K562 (cell line): ENCODE measurements around the gene BCAR3. TPM values are rescaled to one million over a fixed set of nuclear protein-coding genes. Genes with fewer than 3 reads are reported as not detected.

ENCODE experiments used
- BCOR ChIP-seq: fragments of 450-650 bp; IDR thresholded peaks from 2 replicates; pipeline ENCODE4 v1.6.1; 2016
- BMI1 ChIP-seq: fragments of 150-350 bp; IDR thresholded peaks from 2 replicates; pipeline ENCODE4 v1.6.1; 2014; ENCODE audit warnings: low read length
- BRF1 ChIP-seq: IDR thresholded peaks from 3 replicates; pipeline ENCODE4 v1.6.1; 2011; ENCODE audit warnings: borderline replicate concordance, mild to moderate bottlenecking; ENCODE audit not compliant: insufficient read length; ENCODE audit errors: extremely low read depth
- GABPA ChIP-seq: fragments of 200-800 bp; sonication (Bioruptor generic); conservative IDR thresholded peaks from 2 replicates; pipeline ENCODE4 v1.6.1; 2016; ENCODE audit warnings: low read depth, missing genetic modification characterization, missing compliant biosample characterization
- KHSRP ChIP-seq: fragments of 450-650 bp; IDR thresholded peaks from 2 replicates; pipeline ENCODE4 v1.6.1; 2017
- LCOR ChIP-seq: sonication (generic); formaldehyde crosslinking; IDR thresholded peaks from 2 replicates; pipeline ENCODE4 v1.8.0; 2022; ENCODE audit warnings: mild to moderate bottlenecking, missing genetic modification reagents
- MITF ChIP-seq: IDR thresholded peaks from 2 replicates; pipeline ENCODE4 v1.6.1; 2014; ENCODE audit warnings: antibody characterized with exemption
- NCOA4 ChIP-seq: fragments of 450-650 bp; IDR thresholded peaks from 2 replicates; pipeline ENCODE4 v1.6.1; 2018; ENCODE audit warnings: mild to moderate bottlenecking; ENCODE audit not compliant: partially characterized antibody
- NELFE ChIP-seq: IDR thresholded peaks from 2 replicates; pipeline ENCODE4 v1.6.1; 2011; ENCODE audit warnings: mild to moderate bottlenecking; ENCODE audit not compliant: insufficient read depth, insufficient read length
- NR2C2 ChIP-seq, 2 experiments: fragments of 200-800 bp in 1 of 2; sonication (Bioruptor generic) in 1 of 2; sonication (generic) in 1 of 2; formaldehyde crosslinking in 1 of 2; IDR thresholded peaks; 2 replicates each; pipeline versions ENCODE4 v1.6.1 to v1.8.0; 2016 to 2022; ENCODE audit warnings: mild to moderate bottlenecking in 1 of 2, missing compliant biosample characterization in 1 of 2, missing genetic modification characterization in 1 of 2, missing genetic modification reagents in 1 of 2
- PHF20 ChIP-seq: fragments of 450-650 bp; IDR thresholded peaks from 2 replicates; pipeline ENCODE4 v1.6.1; 2018; ENCODE audit not compliant: partially characterized antibody
- PRMT5 ChIP-seq: sonication (generic); formaldehyde crosslinking; IDR thresholded peaks from 2 replicates; pipeline ENCODE4 v1.5.0; 2020; ENCODE audit warnings: missing genetic modification reagents
- RBM17 ChIP-seq: fragments of 200-400 bp; formaldehyde crosslinking; IDR thresholded peaks from 2 replicates; pipeline ENCODE4 v1.6.1; 2017; ENCODE audit warnings: low read depth, mild to moderate bottlenecking, low read length, borderline replicate concordance
- SMAD4 ChIP-seq: fragments of 250-450 bp; sonication (Bioruptor Pico); conservative IDR thresholded peaks from 2 replicates; pipeline ENCODE4 v1.8.0; 2021; ENCODE audit warnings: inconsistent platforms, mild to moderate bottlenecking, moderate library complexity
- SRSF7 ChIP-seq: fragments of 200-400 bp; formaldehyde crosslinking; optimal IDR thresholded peaks from 2 replicates; pipeline ENCODE3; 2017; ENCODE audit warnings: mild to moderate bottlenecking, low read depth, low read length
- TCF3 ChIP-seq: sonication (generic); formaldehyde crosslinking; IDR thresholded peaks from 2 replicates; pipeline ENCODE4 v1.4.0; 2020; ENCODE audit warnings: mild to moderate bottlenecking, missing genetic modification reagents
- TRIM28 ChIP-seq: fragments of 450-650 bp; IDR thresholded peaks from 2 replicates; pipeline ENCODE4 v1.6.1; 2017
- TSC22D4 ChIP-seq: fragments of 450-650 bp; IDR thresholded peaks from 2 replicates; pipeline ENCODE4 v1.6.1; 2016; ENCODE audit warnings: missing genetic modification characterization, missing biosample characterization, control low read depth
- ZNF217 ChIP-seq: sonication (generic); formaldehyde crosslinking; IDR thresholded peaks from 2 replicates; pipeline ENCODE4 v1.8.0; 2022; ENCODE audit warnings: mild to moderate bottlenecking, missing genetic modification reagents
- ZNF586 ChIP-seq: fragments of 450-650 bp; formaldehyde crosslinking; conservative IDR thresholded peaks from 2 replicates; pipeline ENCODE4 v1.4.0; 2020; ENCODE audit warnings: mild to moderate bottlenecking, moderate library complexity
- ZNF785 ChIP-seq: fragments of 250-450 bp; sonication (Bioruptor Pico); IDR thresholded peaks from 2 replicates; pipeline ENCODE4 v1.4.0; 2020; ENCODE audit warnings: mild to moderate bottlenecking
- polyA plus RNA-seq, 8 experiments: library from polyadenylated mRNA; depleted of rRNA in 4 of 8; stranded (reverse) in 5 of 8; unstranded in 3 of 8; fragments of >200 nt; fragmentation: Nextera tagmentation in 2 of 8; fragmentation: Illumina TruSeq in 1 of 8; extraction: Ambion mirVana in 2 of 8; extraction: Trizol in 1 of 8; gene quantifications; 2 replicates each; pipeline versions ENCODE4 v1.2.1 to v1.2.3, GENCODE V29; 2011 to 2014; ENCODE audit warnings: inconsistent platforms in 1 of 8, missing spikeins in 1 of 8
- total RNA-seq, 7 experiments: library from RNA; depleted of rRNA in 6 of 7; stranded (reverse); fragments of >200 nt in 6 of 7; fragmentation: Illumina TruSeq in 2 of 7; extraction: Trizol in 2 of 7; gene quantifications; 2 replicates each; pipeline versions ENCODE4 v1.2.1 to v1.2.3, GENCODE V29; 2011 to 2021; ENCODE audit warnings: low replicate concordance in 1 of 7
- TF ChIP-seq, protein P1 (sequence below): fragments of 450-650 bp; IDR thresholded peaks from 2 replicates; pipeline ENCODE4 v1.6.1; 2016; ENCODE audit warnings: mild to moderate bottlenecking
- TF ChIP-seq, protein P2 (sequence below): fragments of 250-450 bp; sonication (Bioruptor Pico); IDR thresholded peaks from 2 replicates; pipeline ENCODE4 v1.5.0; 2020; ENCODE audit warnings: mild to moderate bottlenecking
- TF ChIP-seq, protein P3 (sequence below): fragments of 250-450 bp; sonication (Bioruptor Pico); IDR thresholded peaks from 2 replicates; pipeline ENCODE4 v1.8.0; 2022; ENCODE audit warnings: moderate library complexity, mild to moderate bottlenecking, inconsistent platforms

Gene BCAR3
- total and polyA plus RNA-seq, 9 of the 15 experiments (the other 6 are each of a cell fraction or from before 2014, with no cell fraction given): 1.8 to 6.3 (median 3.8) TPM

DNA sequence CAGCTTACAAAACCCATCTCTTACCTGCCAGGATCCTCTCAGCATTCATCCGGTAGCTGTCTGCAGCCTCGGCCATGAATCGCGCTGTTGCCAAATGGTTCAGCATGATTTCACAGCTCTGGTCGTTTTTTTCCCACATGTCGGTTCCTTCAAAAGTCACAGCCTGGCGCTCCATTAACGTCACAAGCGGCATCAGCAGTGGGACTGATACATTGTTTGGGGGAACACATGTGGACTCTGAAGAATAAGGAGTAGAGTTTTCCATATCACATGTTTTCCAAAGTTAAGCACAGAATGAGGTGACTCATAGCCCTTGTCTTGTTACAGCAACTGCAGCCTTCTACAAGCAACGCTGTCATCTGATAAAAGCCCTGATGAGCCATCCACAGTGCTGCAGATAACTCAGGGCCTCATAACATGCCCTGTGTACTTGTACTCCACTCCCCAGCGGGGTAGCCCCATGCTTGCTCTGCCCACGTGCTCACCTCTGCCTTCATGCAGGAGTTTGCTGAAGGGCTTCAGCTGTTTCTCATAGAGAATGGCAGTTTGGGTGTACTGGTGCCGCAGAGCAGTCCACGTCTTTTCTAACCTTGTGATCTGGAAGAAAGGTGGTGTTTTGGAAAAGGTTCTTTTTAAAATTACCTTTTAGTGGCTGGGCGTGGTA, 114.2 kb downstream of the BCAR3 start (continued):
- TF ChIP-seq, protein P1, sequence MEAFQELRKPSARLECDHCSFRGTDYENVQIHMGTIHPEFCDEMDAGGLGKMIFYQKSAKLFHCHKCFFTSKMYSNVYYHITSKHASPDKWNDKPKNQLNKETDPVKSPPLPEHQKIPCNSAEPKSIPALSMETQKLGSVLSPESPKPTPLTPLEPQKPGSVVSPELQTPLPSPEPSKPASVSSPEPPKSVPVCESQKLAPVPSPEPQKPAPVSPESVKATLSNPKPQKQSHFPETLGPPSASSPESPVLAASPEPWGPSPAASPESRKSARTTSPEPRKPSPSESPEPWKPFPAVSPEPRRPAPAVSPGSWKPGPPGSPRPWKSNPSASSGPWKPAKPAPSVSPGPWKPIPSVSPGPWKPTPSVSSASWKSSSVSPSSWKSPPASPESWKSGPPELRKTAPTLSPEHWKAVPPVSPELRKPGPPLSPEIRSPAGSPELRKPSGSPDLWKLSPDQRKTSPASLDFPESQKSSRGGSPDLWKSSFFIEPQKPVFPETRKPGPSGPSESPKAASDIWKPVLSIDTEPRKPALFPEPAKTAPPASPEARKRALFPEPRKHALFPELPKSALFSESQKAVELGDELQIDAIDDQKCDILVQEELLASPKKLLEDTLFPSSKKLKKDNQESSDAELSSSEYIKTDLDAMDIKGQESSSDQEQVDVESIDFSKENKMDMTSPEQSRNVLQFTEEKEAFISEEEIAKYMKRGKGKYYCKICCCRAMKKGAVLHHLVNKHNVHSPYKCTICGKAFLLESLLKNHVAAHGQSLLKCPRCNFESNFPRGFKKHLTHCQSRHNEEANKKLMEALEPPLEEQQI: peak; percentile 79; the same call in 1 of the 2 replicates
- TF ChIP-seq LCOR (CRISPR knock-in tag) (peak; percentile 56; the same call in 1 of the 2 replicates), ZNF586 (no peak), BRF1 (no peak), SMAD4 (CRISPR knock-in tag) (peak; percentile 70), TCF3 (peak; percentile 90), BMI1 (no peak), KHSRP (peak; percentile 50; the same call in 1 of the 2 replicates), NR2C2 (CRISPR knock-in tag; IDR thresholded peaks at IDR 0.05) (no peak), NR2C2 (tag; IDR thresholded peaks at IDR 0.05) (peak; percentile 64), ZNF785 (no peak), RBM17 (no peak), PRMT5 (no peak), TSC22D4 (no peak), NELFE (no peak), ZNF217 (CRISPR knock-in tag) (no peak), TRIM28 (no peak), NCOA4 (no peak), BCOR (peak; percentile 73), SRSF7 (no peak), GABPA (tag) (0 out of 2 replicates have a peak, but pooled peaks have one; percentile 38), MITF (peak; percentile 61; the same call in 1 of the 2 replicates), PHF20 (peak; percentile 26)
- TF ChIP-seq, protein P2, sequence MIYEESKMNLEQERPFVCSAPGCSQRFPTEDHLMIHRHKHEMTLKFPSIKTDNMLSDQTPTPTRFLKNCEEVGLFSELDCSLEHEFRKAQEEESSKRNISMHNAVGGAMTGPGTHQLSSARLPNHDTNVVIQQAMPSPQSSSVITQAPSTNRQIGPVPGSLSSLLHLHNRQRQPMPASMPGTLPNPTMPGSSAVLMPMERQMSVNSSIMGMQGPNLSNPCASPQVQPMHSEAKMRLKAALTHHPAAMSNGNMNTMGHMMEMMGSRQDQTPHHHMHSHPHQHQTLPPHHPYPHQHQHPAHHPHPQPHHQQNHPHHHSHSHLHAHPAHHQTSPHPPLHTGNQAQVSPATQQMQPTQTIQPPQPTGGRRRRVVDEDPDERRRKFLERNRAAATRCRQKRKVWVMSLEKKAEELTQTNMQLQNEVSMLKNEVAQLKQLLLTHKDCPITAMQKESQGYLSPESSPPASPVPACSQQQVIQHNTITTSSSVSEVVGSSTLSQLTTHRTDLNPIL (CRISPR knock-in tag): no peak
- TF ChIP-seq, protein P3, sequence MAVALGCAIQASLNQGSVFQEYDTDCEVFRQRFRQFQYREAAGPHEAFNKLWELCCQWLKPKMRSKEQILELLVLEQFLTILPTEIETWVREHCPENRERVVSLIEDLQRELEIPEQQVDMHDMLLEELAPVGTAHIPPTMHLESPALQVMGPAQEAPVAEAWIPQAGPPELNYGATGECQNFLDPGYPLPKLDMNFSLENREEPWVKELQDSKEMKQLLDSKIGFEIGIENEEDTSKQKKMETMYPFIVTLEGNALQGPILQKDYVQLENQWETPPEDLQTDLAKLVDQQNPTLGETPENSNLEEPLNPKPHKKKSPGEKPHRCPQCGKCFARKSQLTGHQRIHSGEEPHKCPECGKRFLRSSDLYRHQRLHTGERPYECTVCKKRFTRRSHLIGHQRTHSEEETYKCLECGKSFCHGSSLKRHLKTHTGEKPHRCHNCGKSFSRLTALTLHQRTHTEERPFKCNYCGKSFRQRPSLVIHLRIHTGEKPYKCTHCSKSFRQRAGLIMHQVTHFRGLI: no peak
